H9 (cell line): ENCODE measurements around the gene SPAG7. TPM values are rescaled to one million over a fixed set of nuclear protein-coding genes. Genes with fewer than 3 reads are reported as not detected.

ENCODE experiments used
- DNase-seq: peaks from one replicate; pipeline ENCODE4 v3.0.0-alpha.2; 2017
- H2AFZ ChIP-seq: one replicate; pipeline ENCODE4 v1.6.1; 2013; ENCODE audit warnings: mild to moderate bottlenecking, low read length, control low read depth, moderate library complexity
- H2AK5ac ChIP-seq: 2 replicates; pipeline ENCODE4 v1.6.1; 2013; ENCODE audit warnings: low read length, control low read depth, mixed read lengths; ENCODE audit not compliant: insufficient read length
- H2BK120ac ChIP-seq: one replicate; pipeline ENCODE4 v1.6.1; 2013; ENCODE audit warnings: low read depth, mild to moderate bottlenecking, low read length, control low read depth, inconsistent platforms; ENCODE audit not compliant: poor library complexity, severe bottlenecking
- H2BK12ac ChIP-seq: 2 replicates; pipeline ENCODE4 v1.6.1; 2013; ENCODE audit warnings: low read length, control low read depth, mixed read lengths, low read depth; ENCODE audit not compliant: insufficient read length
- H2BK15ac ChIP-seq: 2 replicates; pipeline ENCODE4 v1.6.1; 2013; ENCODE audit warnings: low read depth, low read length, control low read depth
- H2BK20ac ChIP-seq: one replicate; pipeline ENCODE4 v1.6.1; 2013; ENCODE audit warnings: low read depth, mild to moderate bottlenecking, low read length, control low read depth, inconsistent platforms; ENCODE audit not compliant: poor library complexity, severe bottlenecking
- H2BK5ac ChIP-seq: 2 replicates; pipeline ENCODE4 v1.6.1; 2013; ENCODE audit warnings: low read length, control low read depth, mixed read lengths; ENCODE audit not compliant: insufficient read length
- H3K14ac ChIP-seq: 2 replicates; pipeline ENCODE4 v1.6.1; 2013; ENCODE audit warnings: low read length, control low read depth; ENCODE audit not compliant: insufficient read depth
- H3K18ac ChIP-seq: 2 replicates; pipeline ENCODE4 v1.6.1; 2013; ENCODE audit warnings: low read depth, mild to moderate bottlenecking, mixed read lengths, low read length, control low read depth; ENCODE audit not compliant: insufficient read length
- H3K23ac ChIP-seq: 2 replicates; pipeline ENCODE4 v1.6.1; 2013; ENCODE audit warnings: low read length, control low read depth, mixed read lengths, low read depth; ENCODE audit not compliant: insufficient read length
- H3K23me2 ChIP-seq: 2 replicates; pipeline ENCODE4 v1.6.1; 2013; ENCODE audit warnings: low read depth, mild to moderate bottlenecking, mixed read lengths, low read length, control low read depth; ENCODE audit not compliant: insufficient read length, poor library complexity, severe bottlenecking
- H3K27ac ChIP-seq: 2 replicates; pipeline ENCODE4 v1.5.1; 2013; ENCODE audit warnings: low read length, control low read depth, mixed read lengths, low read depth; ENCODE audit not compliant: insufficient read length
- H3K27me3 ChIP-seq: 2 replicates; pipeline ENCODE4 v1.6.1; 2013; ENCODE audit warnings: low read length, control low read depth, inconsistent platforms; ENCODE audit not compliant: insufficient read depth
- H3K4ac ChIP-seq: 2 replicates; pipeline ENCODE4 v1.6.1; 2013; ENCODE audit warnings: low read depth, mild to moderate bottlenecking, control low read depth, inconsistent platforms, low read length, moderate library complexity
- H3K4me1 ChIP-seq: 2 replicates; pipeline ENCODE4 v1.6.1; 2013; ENCODE audit warnings: low read length, control low read depth, inconsistent platforms; ENCODE audit not compliant: insufficient read depth
- H3K4me2 ChIP-seq: 2 replicates; pipeline ENCODE4 v1.6.1; 2013; ENCODE audit warnings: low read length, control low read depth, mixed read lengths; ENCODE audit not compliant: insufficient read length, insufficient read depth
- H3K56ac ChIP-seq: 2 replicates; pipeline ENCODE4 v1.6.1; 2013; ENCODE audit warnings: low read depth, mild to moderate bottlenecking, mixed read lengths, low read length, control low read depth; ENCODE audit not compliant: insufficient read length
- H3K79me1 ChIP-seq: 2 replicates; pipeline ENCODE4 v1.6.1; 2013; ENCODE audit warnings: low read depth, mild to moderate bottlenecking, moderate library complexity, low read length, control low read depth, inconsistent platforms; ENCODE audit not compliant: insufficient read depth, poor library complexity, severe bottlenecking
- H3K79me2 ChIP-seq: 2 replicates; pipeline ENCODE4 v1.6.1; 2013; ENCODE audit warnings: low read length, control low read depth, inconsistent platforms; ENCODE audit not compliant: insufficient read depth
- H3K9ac ChIP-seq: 2 replicates; pipeline ENCODE4 v1.6.1; 2013; ENCODE audit warnings: low read length, control low read depth, mixed read lengths; ENCODE audit not compliant: insufficient read length; ENCODE audit errors: extremely low read depth
- H3K9me3 ChIP-seq: one replicate; pipeline ENCODE4 v1.6.1; 2013; ENCODE audit warnings: low read depth, low read length, inconsistent platforms; ENCODE audit not compliant: control insufficient read depth
- H3T11ph ChIP-seq: one replicate; pipeline ENCODE4 v1.6.1; 2013; ENCODE audit warnings: mild to moderate bottlenecking, low read length, control low read depth, inconsistent platforms
- H4K20me1 ChIP-seq: one replicate; pipeline ENCODE4 v1.6.1; 2013; ENCODE audit not compliant: control insufficient read depth, insufficient read length, insufficient read depth
- H4K5ac ChIP-seq: 2 replicates; pipeline ENCODE4 v1.6.1; 2013; ENCODE audit warnings: low read depth, mild to moderate bottlenecking, mixed read lengths, low read length, control low read depth; ENCODE audit not compliant: insufficient read length
- H4K8ac ChIP-seq: replicated peaks from 2 replicates; pipeline ENCODE4 v1.6.1; 2013; ENCODE audit warnings: low read length, control low read depth, mixed read lengths, low read depth; ENCODE audit not compliant: insufficient read length
- H4K91ac ChIP-seq: 2 replicates; pipeline ENCODE4 v1.6.1; 2013; ENCODE audit warnings: low read depth, mild to moderate bottlenecking, moderate library complexity, mixed read lengths, low read length, control low read depth; ENCODE audit not compliant: insufficient read length
- H3K27ac Mint-ChIP-seq, 3 experiments: 2 replicates in 2 of 3; 3 replicates in 1 of 3; pipeline ENCODE4 v1.8.0; 2020 to 2021; ENCODE audit warnings: mixed read lengths in 3 of 3, mild to moderate bottlenecking in 1 of 3, moderate library complexity in 1 of 3
- H3K27me3 Mint-ChIP-seq: 2 replicates; pipeline ENCODE4 v1.8.0; 2021; ENCODE audit warnings: low read depth, mild to moderate bottlenecking, moderate library complexity, mixed read lengths
- H3K36me3 Mint-ChIP-seq, 3 experiments: 2 replicates in 2 of 3; 3 replicates in 1 of 3; pipeline ENCODE4 v1.8.0; 2020 to 2021; ENCODE audit warnings: low read depth in 3 of 3, mixed read lengths in 3 of 3; ENCODE audit not compliant: insufficient read depth in 1 of 3
- H3K4me1 Mint-ChIP-seq, 2 experiments: 2 replicates each; pipeline ENCODE4 v1.8.0; 2020; ENCODE audit warnings: mixed read lengths in 2 of 2
- H3K4me3 Mint-ChIP-seq, 2 experiments: 2 replicates in 1 of 2; 3 replicates in 1 of 2; pipeline ENCODE4 v1.8.0; 2020 to 2021; ENCODE audit warnings: mild to moderate bottlenecking in 2 of 2, mixed read lengths in 2 of 2, moderate library complexity in 1 of 2
- H3K9me3 Mint-ChIP-seq, 2 experiments: 2 replicates in 1 of 2; 3 replicates in 1 of 2; pipeline ENCODE4 v1.8.0; 2020; ENCODE audit warnings: mild to moderate bottlenecking in 2 of 2, mixed read lengths in 2 of 2, moderate library complexity in 1 of 2
- WGBS: extraction: QIAGEN DNeasy Blood & Tissue Kit; methylation state at CpG from one replicate; pipeline ENCODE4 v1.1.7; 2013; ENCODE audit warnings: missing lambda C conversion rate, low lambda C conversion rate, mixed read lengths; ENCODE audit not compliant: insufficient read length; ENCODE audit errors: extremely low coverage; 5-methylcytosine and 5-hydroxymethylcytosine counted together
- total RNA-seq: library from RNA; stranded (reverse); gene quantifications from 2 replicates; pipeline ENCODE4 v1.2.1, GENCODE V29; 2021
- TF ChIP-seq, protein P1 (sequence below): fragments of 200-600 bp; sonication (generic); conservative IDR thresholded peaks from 3 replicates; pipeline ENCODE4 v1.8.0; 2021; ENCODE audit warnings: antibody characterized with exemption, mild to moderate bottlenecking

SPAG7 gene
- total RNA-seq, 1 experiment from 2014 or later: 102 TPM

DNA sequence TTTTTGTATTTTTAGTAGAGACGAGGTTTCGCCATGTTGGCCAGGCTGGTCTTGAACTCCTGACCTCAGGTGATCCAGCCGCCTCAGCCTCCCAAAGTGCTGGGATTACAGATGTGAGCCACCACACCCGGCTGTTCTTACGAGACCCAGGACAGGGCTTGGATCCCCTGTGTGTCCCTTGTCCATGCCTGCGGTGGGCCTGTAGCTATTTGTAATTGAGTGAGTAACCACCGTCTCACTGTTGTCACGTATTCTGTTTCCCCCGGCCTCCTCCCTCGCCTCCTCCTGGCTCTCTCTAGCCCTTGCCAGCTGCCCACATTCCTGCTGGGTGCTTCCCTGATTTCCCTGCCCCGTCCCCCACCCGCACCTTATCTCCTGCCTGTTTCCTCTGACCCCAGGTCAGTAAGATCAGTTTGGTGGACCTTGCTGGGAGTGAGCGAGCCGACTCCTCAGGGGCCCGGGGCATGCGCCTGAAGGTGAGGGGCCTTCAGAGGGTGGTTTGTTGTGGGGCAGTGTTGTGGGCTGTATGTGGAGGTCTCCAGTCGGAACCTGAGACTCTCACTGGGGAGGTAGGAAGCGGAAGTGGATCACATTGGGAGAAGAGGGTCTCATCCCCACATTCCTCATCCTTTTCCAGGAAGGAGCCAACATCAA is 35.7 kb upstream of the SPAG7 start:
- Histone ChIP-seq H3K23me2 (peaks cover 5% of the 10 kb centered on the region), H3K4ac (no peak overlapping the region), H2AFZ (no peak overlapping the region), H3K4me1 (peaks cover 2% of the 10 kb centered on the region), H3K27me3 (no peaks in the 10 kb centered on the region), H4K8ac (no peak overlapping the region), H3K14ac (no peak overlapping the region), H3T11ph (no peak overlapping the region), H4K5ac (no peak overlapping the region), H2BK15ac (no peak overlapping the region), H2BK120ac (no peak overlapping the region), H3K9me3 (no peaks in the 10 kb centered on the region), H3K4me2 (no peak overlapping the region), H2AK5ac (no peak overlapping the region), H3K79me2 (peaks cover 4% of the 10 kb centered on the region; the same call in 1 of the 2 replicates), H4K20me1 (no peaks in the 10 kb centered on the region), H2BK5ac (no peak overlapping the region), H3K27ac (no peak overlapping the region), H2BK12ac (no peak overlapping the region), H3K79me1 (peaks cover 8% of the 10 kb centered on the region), H3K18ac (no peak overlapping the region), H3K23ac (no peak overlapping the region), H3K9ac (no peak overlapping the region), H2BK20ac (no peak overlapping the region), H4K91ac (no peak overlapping the region), H3K56ac (no peak overlapping the region)
- peaks cover 9 to 16% of the 10 kb centered on the region in 2 experiments for H3K4me1 Mint-ChIP-seq
- TF ChIP-seq, protein P1, sequence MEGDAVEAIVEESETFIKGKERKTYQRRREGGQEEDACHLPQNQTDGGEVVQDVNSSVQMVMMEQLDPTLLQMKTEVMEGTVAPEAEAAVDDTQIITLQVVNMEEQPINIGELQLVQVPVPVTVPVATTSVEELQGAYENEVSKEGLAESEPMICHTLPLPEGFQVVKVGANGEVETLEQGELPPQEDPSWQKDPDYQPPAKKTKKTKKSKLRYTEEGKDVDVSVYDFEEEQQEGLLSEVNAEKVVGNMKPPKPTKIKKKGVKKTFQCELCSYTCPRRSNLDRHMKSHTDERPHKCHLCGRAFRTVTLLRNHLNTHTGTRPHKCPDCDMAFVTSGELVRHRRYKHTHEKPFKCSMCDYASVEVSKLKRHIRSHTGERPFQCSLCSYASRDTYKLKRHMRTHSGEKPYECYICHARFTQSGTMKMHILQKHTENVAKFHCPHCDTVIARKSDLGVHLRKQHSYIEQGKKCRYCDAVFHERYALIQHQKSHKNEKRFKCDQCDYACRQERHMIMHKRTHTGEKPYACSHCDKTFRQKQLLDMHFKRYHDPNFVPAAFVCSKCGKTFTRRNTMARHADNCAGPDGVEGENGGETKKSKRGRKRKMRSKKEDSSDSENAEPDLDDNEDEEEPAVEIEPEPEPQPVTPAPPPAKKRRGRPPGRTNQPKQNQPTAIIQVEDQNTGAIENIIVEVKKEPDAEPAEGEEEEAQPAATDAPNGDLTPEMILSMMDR: no peak
- H3K9me3 Mint-ChIP-seq: no peaks in the 10 kb centered on the region
- no peak overlapping the region for H3K4me3 Mint-ChIP-seq
- H3K36me3 Mint-ChIP-seq: peaks cover 58 to 77% (median 72%) of the 10 kb centered on the region in 3 experiments
- no CpG with 5 or more reads among the region's 18 CpGs for WGBS
- DNase-seq: no peak
- H3K27ac Mint-ChIP-seq: no peak overlapping the region; a peak in 1 of 7 replicates
- H3K27me3 Mint-ChIP-seq: no peaks in the 10 kb centered on the region
